Adrenal gland (tissue), 5 donors: ENCODE results near the gene PPM1D.

Source experiments
- POLR2A ChIP-seq, 2 donors: fragments of 450-650 bp; IDR thresholded peaks; one replicate each; pipeline ENCODE4 v1.6.1; 2017; ENCODE audit warnings: antibody characterized with exemption in 2 of 2, mild to moderate bottlenecking in 2 of 2, moderate library complexity in 1 of 2
- TF ChIP-seq, protein P1 (sequence below), 6 experiments: fragments of 450-650 bp in 4 of 6; fragments of 200-600 bp in 2 of 6; sonication (generic) in 1 of 6; IDR thresholded peaks; 1 replicate in 5 of 6; 2 replicates in 1 of 6; pipeline versions ENCODE4 v1.5.1 to v1.8.0; 2016 to 2021; ENCODE audit warnings: antibody characterized with exemption in 6 of 6, mild to moderate bottlenecking in 2 of 6, moderate library complexity in 1 of 6
- donor health status: DM: no; HTN: no; CAD: no.

DNA sequence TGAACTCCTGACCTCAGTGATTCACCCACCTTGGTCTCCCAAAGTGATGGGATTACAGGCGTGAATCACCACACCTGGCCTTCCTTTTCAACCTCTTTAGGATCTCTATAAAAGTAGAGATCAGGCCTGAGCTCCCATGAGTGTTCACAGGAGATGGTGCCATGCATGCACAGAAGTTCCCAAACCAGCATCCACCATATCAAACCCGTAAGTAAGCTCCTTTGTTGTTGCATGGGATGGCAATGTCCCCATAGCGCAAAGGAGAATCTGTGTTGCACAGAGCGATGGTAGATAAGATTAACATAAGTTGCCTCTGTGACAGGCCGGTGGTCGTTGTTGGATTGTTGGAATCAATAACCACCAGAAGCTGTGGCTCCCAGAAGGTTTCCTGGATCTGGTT is 34.8 kb upstream of the PPM1D start:
- TF ChIP-seq, protein P1, sequence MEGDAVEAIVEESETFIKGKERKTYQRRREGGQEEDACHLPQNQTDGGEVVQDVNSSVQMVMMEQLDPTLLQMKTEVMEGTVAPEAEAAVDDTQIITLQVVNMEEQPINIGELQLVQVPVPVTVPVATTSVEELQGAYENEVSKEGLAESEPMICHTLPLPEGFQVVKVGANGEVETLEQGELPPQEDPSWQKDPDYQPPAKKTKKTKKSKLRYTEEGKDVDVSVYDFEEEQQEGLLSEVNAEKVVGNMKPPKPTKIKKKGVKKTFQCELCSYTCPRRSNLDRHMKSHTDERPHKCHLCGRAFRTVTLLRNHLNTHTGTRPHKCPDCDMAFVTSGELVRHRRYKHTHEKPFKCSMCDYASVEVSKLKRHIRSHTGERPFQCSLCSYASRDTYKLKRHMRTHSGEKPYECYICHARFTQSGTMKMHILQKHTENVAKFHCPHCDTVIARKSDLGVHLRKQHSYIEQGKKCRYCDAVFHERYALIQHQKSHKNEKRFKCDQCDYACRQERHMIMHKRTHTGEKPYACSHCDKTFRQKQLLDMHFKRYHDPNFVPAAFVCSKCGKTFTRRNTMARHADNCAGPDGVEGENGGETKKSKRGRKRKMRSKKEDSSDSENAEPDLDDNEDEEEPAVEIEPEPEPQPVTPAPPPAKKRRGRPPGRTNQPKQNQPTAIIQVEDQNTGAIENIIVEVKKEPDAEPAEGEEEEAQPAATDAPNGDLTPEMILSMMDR (IDR thresholded peaks at IDR 0.05), result no peak
- no peak for TF ChIP-seq POLR2A (IDR thresholded peaks at IDR 0.05)
